Fibroblast of lung (primary cell): ENCODE data around the gene CAND1. TPM values are rescaled to one million over a fixed set of nuclear protein-coding genes. Genes with fewer than 3 reads are reported as not detected.
A peak's percentile ranks its signal among the peaks of the same experiment; 100 is the strongest.

Experiments
- DNase-seq, 2 donors: peaks; one replicate each; pipeline versions ENCODE4 v3.0.0 to v3.0.0-alpha.2; 2010; ENCODE audit warnings: low read depth in 2 of 2
- H2AFZ ChIP-seq: 2 replicates; pipeline ENCODE4 v1.5.1; 2012; ENCODE audit warnings: low read length, control low read depth, inconsistent platforms
- H3K27ac ChIP-seq: 2 replicates; pipeline ENCODE4 v1.5.1; 2011; ENCODE audit warnings: low read length, control low read depth; ENCODE audit not compliant: insufficient read depth
- H3K27me3 ChIP-seq: 2 replicates; pipeline ENCODE4 v1.5.1; 2011; ENCODE audit warnings: mild to moderate bottlenecking, low read length; ENCODE audit not compliant: control insufficient read depth, insufficient read depth
- H3K36me3 ChIP-seq: 2 replicates; pipeline ENCODE4 v1.5.1; 2011; ENCODE audit warnings: low read length; ENCODE audit not compliant: control insufficient read depth, insufficient read depth
- H3K4me1 ChIP-seq: 2 replicates; pipeline ENCODE4 v1.5.1; 2011; ENCODE audit warnings: low read length; ENCODE audit not compliant: control insufficient read depth, insufficient read depth; ENCODE audit errors: extremely low read depth
- H3K4me2 ChIP-seq: 2 replicates; pipeline ENCODE4 v1.5.1; 2011; ENCODE audit warnings: low read length, control low read depth; ENCODE audit not compliant: insufficient read depth; ENCODE audit errors: extremely low read depth
- H3K4me3 ChIP-seq, 4 experiments: fragments of 200-600 bp in 1 of 4; sonication (generic) in 1 of 4; replicated peaks in 1 of 4; 2 replicates each; pipeline ENCODE4 v1.5.1; 2011 to 2016; ENCODE audit warnings: low read length in 4 of 4, low read depth in 3 of 4, mild to moderate bottlenecking in 3 of 4, control low read depth in 2 of 4, inconsistent platforms in 1 of 4, mixed read lengths in 1 of 4; ENCODE audit not compliant: insufficient read depth in 1 of 4; ENCODE audit errors: control extremely low read depth in 1 of 4
- H3K79me2 ChIP-seq: 2 replicates; pipeline ENCODE4 v1.5.1; 2012; ENCODE audit warnings: mild to moderate bottlenecking, low read length, inconsistent platforms; ENCODE audit not compliant: control insufficient read depth, insufficient read depth
- H3K9ac ChIP-seq: 2 replicates; pipeline ENCODE4 v1.5.1; 2011; ENCODE audit warnings: mild to moderate bottlenecking, low read length, control low read depth; ENCODE audit not compliant: insufficient read depth
- H3K9me3 ChIP-seq: 2 replicates; pipeline ENCODE4 v1.5.1; 2012; ENCODE audit warnings: low read depth, low read length; ENCODE audit not compliant: control insufficient read depth, insufficient read depth
- H4K20me1 ChIP-seq: 2 replicates; pipeline ENCODE4 v1.5.1; 2011; ENCODE audit warnings: low read length; ENCODE audit not compliant: control insufficient read depth, insufficient read depth; ENCODE audit errors: extremely low read depth
- CTCF ChIP-seq, 2 donors: IDR thresholded peaks in 1 of 2; conservative IDR thresholded peaks in 1 of 2; 1 replicate in 1 of 2; 2 replicates in 1 of 2; pipeline ENCODE4 v1.5.1; 2011 to 2012; ENCODE audit warnings: low read length in 2 of 2, control low read depth in 1 of 2, inconsistent platforms in 1 of 2, low read depth in 1 of 2, mild to moderate bottlenecking in 1 of 2
- EZH2 ChIP-seq: IDR thresholded peaks from 2 replicates; pipeline ENCODE4 v1.5.1; 2012; ENCODE audit warnings: low read length, control low read depth, mild to moderate bottlenecking; ENCODE audit errors: missing control alignments
- polyA plus RNA-seq, 2 donors: library from polyadenylated mRNA; depleted of rRNA in 1 of 2; stranded (reverse) in 1 of 2; unstranded in 1 of 2; fragments of >200 nt; gene quantifications; 2 replicates each; pipeline ENCODE4 v1.2.1, GENCODE V29; 2011 to 2012; ENCODE audit warnings: missing spikeins in 1 of 2
- total RNA-seq: library from RNA; depleted of rRNA; stranded (reverse); fragments of >200 nt; gene quantifications from 2 replicates; pipeline ENCODE4 v1.2.1, GENCODE V29; 2014

CAND1 gene
- total and polyA plus RNA-seq, 2 donors (not counting 1 experiment from before 2014, with no cell fraction given), result 101 to 133 TPM

DNA sequence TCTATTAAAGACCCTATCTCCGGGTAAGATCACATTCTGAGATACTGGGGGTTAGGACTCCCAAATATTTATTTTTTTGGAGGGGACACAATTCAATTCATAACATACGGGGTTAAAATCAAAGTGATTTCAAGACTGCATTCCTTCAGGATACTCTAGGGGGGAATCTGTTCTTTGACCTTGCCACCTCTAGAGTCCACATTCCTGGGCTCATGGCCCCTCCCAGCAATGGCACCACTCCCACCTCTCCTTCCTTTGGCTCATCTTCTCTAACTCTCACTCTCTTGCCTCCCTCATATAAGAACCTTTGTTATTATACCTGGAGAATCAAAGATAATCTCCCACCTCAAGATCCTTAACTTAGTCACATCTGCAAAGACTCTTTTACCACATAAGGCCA, 79.5 kb downstream of the CAND1 start:
- Histone ChIP-seq H2AFZ (no peak overlapping the region), H3K79me2 (no peaks in the 10 kb centered on the region), H3K9me3 (no peaks in the 10 kb centered on the region), H4K20me1 (no peaks in the 10 kb centered on the region), H3K4me1 (no peaks in the 10 kb centered on the region), H3K4me3 (no peak overlapping the region), H3K27me3 (no peaks in the 10 kb centered on the region), H3K4me2 (no peak overlapping the region), H3K36me3 (no peaks in the 10 kb centered on the region), H3K9ac (no peak overlapping the region), H3K27ac (no peak overlapping the region)
- no peak for TF ChIP-seq EZH2
- no peak for TF ChIP-seq CTCF (conservative IDR thresholded peaks at IDR 0.05 in 1 of 2, IDR thresholded peaks at IDR 0.05 in 1 of 2; ENCODE audit: low read depth in 1 of 2, low read length in 2 of 2)
- no peak for DNase-seq

GRCh38 chr12:67352682-67353081, 83.5 kb downstream of the CAND1 start:
- Histone ChIP-seq H4K20me1 (no peaks in the 10 kb centered on the region), H3K4me1 (no peaks in the 10 kb centered on the region), H3K9me3 (no peaks in the 10 kb centered on the region), H3K36me3 (no peaks in the 10 kb centered on the region), H3K9ac (no peak overlapping the region), H3K4me3 (no peak overlapping the region), H3K27ac (no peak overlapping the region), H3K4me2 (no peak overlapping the region), H2AFZ (no peak overlapping the region), H3K79me2 (no peaks in the 10 kb centered on the region), H3K27me3 (no peaks in the 10 kb centered on the region)
- no peak for DNase-seq
- TF ChIP-seq CTCF (conservative IDR thresholded peaks at IDR 0.05 in 1 of 2, IDR thresholded peaks at IDR 0.05 in 1 of 2; ENCODE audit: low read depth in 1 of 2, low read length in 2 of 2) (no peak), EZH2 (no peak)

DNA sequence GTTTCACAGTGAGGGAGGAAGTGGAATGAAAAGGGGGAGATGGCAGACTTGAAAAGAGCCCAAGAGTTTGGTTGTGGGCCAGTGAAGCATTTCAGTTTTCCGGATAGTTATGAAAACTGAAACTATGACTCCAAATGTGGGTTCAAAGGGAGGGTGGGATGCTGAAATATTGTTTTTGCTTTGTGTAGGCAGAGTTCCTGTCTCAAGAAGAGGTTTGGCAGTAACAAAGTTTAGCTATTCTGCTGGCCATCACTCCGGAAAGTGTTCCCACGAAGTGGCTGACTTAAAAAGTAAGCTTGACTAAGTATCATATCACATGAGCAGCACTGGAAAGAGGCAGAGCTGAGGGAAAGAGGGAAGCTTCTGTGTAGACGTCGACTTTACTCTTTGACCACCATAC, 85.2 kb downstream of the CAND1 start:
- Histone ChIP-seq H3K79me2 (no peaks in the 10 kb centered on the region), H3K4me2 (peak overlapping the region; percentile 11), H3K4me3 (peak overlapping the region in 1 of 4 experiments; percentile 21), H3K27me3 (no peaks in the 10 kb centered on the region), H3K9me3 (no peaks in the 10 kb centered on the region), H3K27ac (no peak overlapping the region), H3K9ac (no peak overlapping the region), H4K20me1 (no peaks in the 10 kb centered on the region), H2AFZ (peak overlapping the region; percentile 21), H3K36me3 (no peaks in the 10 kb centered on the region), H3K4me1 (peaks cover 7% of the 10 kb centered on the region)
- TF ChIP-seq EZH2 (no peak), CTCF (conservative IDR thresholded peaks at IDR 0.05 in 1 of 2, IDR thresholded peaks at IDR 0.05 in 1 of 2; ENCODE audit: low read depth in 1 of 2, low read length in 2 of 2) (no peak)
- DNase-seq, result peak; percentile 27 to 62
